HTR-8/SVneo (cell line): Measurements from ENCODE around the gene USPL1.
"Not testable (repeated sequence)": the region's sequence is repeated elsewhere in the genome, so short reads cannot be mapped to it uniquely, and the experiment has no call there.

Source experiments
- DNase-seq: peaks from one replicate; pipeline ENCODE4 v3.0.0; 2011; ENCODE audit warnings: low spot score, mixed read lengths; ENCODE audit not compliant: insufficient read length
- FAIRE-seq: peaks from 2 replicates; lab custom pipeline; 2011; peaks lifted over from hg19 to GRCh38; lab: Jason Lieb, UNC

USPL1 gene

GRCh38 chr13:30617315-30618185 is at the start of gene USPL1:
Gene USPL1 (plus strand): TSS chr13:30617920. CDS start chr13:30621141, 3,221 bp downstream.
- DNase-seq (peak; percentile 83), FAIRE-seq (peak; percentile 97)

DNA sequence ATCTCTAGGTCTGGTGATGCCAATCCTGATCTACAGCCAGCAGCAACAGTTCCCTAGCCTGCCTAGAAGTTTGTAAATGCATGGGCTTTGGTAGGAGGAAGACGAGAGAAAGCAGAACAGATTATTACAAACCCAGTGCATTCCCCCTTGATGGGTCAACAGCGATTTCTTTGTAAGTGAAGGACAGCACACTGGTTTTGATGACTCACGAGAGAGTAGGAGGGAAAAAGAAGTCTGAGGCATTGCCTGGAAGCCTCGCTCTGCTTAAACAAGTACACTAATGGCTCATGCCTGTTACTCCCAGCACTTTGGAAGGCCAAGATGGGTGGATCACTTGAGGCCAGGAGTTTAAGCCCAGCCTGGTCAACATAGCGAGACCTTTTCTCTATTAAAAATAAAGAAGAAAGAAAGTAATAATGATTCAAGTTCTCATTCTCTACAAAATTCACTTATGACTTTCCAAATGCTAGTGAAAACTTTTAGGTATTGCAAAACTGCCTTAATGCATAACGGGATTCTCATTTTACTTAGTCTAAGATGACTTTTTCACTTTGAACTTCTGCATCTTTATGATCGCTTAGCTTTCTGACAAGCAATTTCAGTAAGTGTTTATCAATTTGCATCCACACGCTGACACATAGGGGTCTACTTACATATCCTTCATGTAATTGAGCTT is 47.7 kb upstream of the USPL1 start:
- DNase-seq, result no peak

GRCh38 chr13:30570691-30571090 is 47.0 kb upstream of the USPL1 start:
- FAIRE-seq (no peak), DNase-seq (no peak)

More for the DNA sequence above, 47.7 kb upstream of the USPL1 start:
- FAIRE-seq, result no peak

DNA sequence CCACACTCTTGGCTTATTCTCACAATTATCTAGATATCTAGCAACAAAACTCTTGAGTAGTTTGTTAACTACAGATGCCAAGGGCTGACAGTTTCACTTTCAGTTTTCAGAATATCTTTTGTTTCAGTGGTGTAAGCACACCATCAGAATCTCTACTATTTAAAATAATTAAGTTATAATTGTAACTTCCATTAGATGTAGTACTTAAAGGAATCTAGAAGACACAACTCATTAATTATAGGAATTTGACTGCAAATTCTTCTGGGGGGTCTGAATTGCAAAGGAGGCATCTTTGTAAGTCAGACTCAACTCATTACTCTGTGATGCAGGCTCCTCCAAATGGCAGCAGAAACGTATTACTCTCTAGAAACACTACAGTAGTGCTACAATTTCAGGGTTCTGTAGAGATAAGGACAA is 44.9 kb upstream of the USPL1 start:
- FAIRE-seq (no peak), DNase-seq (no peak)

DNA sequence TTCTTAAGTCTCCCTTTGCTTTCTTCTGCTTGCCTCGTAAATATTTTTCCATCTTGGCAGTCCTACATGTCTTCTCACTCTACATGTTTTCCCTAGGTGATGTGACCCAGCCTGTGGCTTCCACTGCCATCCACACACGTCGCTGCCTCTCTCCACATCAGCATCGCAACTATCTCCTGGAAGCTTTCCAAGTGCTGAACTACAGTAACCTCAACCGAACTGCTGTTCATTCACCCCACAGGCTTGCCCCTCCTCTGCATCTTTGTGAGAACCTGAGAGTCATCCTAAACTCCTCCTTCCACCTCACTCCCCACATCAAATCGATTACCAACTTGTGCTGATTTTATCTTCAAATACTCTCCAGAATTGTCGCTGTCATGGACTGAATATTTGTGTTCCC is 41.2 kb upstream of the USPL1 start:
- DNase-seq (no peak), FAIRE-seq (no peak)

GRCh38 chr13:30577401-30577852 is 40.3 kb upstream of the USPL1 start:
- DNase-seq, result peak; percentile 57
- FAIRE-seq, result no peak

DNA sequence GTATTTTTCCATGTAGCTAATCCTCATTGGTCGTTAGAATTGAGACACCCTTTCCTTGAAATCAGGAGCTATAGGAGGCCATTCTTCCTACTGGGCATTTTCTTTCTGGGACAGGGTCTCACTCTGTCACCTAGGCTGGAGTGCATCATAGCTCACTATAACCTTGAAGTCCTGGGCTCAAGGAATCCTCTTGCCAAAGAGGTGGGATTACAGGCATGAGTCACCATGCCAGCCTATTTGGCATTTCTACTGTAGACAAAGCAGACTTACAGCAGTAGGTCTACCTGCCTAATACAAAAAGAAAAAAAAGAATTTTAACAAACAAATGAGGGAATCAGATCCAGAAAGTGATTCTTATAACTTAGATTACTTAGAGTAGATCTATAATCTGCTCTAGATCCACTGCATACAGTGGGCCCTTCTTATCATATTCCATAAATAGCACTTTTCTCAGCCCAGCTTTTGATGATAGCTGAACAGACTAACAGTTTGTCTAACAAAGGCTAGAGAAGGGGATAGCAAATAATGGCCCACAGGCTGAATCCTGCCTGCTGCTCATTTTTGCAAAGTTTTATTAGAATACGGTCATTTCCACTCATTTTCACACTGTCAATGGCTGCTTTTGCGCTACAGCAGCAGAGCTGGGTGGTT is 36.7 kb upstream of the USPL1 start:
- DNase-seq (no peak), FAIRE-seq (no peak)

GRCh38 chr13:30581582-30581981 is 36.1 kb upstream of the USPL1 start:
- no peak for DNase-seq

DNA sequence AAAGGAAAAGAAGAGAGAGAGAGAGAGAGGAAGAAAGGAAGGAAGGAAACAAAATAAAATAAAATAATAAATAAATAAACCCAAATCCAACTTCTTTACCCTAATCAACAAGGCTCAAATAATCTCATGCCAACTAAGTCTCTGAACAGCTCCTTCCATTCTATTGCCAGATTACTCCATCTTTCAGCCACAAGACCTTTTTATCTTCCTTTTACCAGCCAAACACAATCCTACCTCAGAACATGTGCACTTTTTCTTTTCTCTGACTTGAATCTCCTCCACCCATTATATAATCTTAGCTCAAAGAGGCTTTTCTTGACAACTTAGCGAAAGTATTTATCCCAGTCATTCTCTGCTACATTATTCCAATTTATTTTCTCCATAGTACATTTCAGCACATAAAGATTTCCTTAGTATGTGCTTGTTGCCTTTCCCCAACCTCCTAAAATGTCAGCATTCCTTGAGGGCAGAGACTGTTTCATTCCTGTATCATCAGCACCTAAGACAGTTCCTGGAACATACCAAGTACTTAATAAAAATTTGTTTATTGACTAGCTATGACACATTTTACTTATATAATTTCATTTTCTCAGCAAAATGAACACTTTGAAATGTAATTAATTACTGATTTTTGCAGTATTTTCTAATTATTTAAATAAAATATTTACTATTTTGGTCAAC is 33.5 kb upstream of the USPL1 start:
- DNase-seq (no peak), FAIRE-seq (no peak)

More at GRCh38 chr13:30581582-30581981, 36.1 kb upstream of the USPL1 start:
- FAIRE-seq, result no peak

GRCh38 chr13:30585748-30586262 is 31.9 kb upstream of the USPL1 start:
- FAIRE-seq, result no peak
- DNase-seq, result no peak

GRCh38 chr13:30587231-30587630 is 30.5 kb upstream of the USPL1 start:
- FAIRE-seq, result no peak
- DNase-seq, result no peak

DNA sequence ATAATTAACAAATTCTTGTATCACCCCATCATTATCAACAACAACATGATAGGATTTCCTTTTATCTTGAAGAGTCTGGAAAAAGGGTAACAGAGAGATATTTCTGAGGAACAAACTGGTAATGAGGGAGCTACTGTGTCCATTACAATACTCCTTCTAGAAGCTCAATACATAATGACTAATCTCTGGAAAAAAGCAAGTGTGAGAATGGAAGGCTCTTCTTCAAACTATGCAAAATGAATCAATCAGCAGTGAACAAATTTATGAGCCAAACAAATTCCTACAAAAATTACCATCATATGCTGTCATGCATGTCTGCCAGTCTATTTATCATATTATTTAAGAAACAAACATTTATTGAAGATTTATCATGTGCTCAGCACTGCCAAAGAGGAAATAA is 30.0 kb upstream of the USPL1 start:
- DNase-seq (no peak), FAIRE-seq (no peak)

DNA sequence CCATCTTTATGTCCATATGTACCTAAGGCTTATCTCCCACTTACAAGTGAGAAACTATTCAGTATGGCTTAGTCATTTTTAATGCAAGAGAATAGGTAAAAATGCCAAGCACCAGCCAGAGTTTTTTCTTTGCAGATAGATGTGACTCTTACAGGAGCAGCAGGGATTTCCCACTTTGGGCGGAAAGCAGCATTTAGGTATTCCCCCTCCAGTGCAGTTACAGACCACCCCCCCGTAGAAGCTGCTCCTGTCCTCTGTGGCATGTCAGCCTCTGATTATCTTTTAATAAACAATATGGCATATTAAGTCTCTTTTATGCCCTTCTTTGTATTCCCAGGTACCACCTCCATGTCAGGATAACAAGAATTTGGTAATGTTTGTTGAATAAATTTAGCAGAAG is 24.7 kb upstream of the USPL1 start:
- no peak for FAIRE-seq
- DNase-seq, result no peak

GRCh38 chr13:30600496-30600895 is 17.2 kb upstream of the USPL1 start:
- no peak for DNase-seq
- FAIRE-seq, result no peak

GRCh38 chr13:30601836-30602235 is 15.9 kb upstream of the USPL1 start:
- FAIRE-seq, result no peak
- no peak for DNase-seq

GRCh38 chr13:30605052-30605451 is 12.7 kb upstream of the USPL1 start:
- FAIRE-seq (no peak), DNase-seq (no peak)

DNA sequence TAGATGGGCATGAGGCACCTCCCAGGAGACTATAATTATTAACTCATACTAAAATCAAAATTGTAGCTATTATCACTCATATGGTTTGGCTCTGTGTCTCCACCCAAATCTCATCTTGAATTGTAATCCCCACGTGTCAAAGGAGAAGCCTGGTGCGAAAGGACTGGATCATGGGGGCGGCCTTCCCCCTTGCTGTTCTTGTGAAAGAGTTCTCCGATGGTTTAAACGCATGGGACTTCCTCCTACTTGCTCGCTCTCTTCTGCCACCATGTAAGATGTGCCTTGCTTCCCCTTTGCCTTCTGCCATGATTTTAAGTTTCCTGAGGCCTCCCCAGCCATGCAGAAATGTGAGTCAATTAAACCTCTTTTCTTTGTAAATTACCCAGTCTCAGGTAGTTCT is 10.5 kb upstream of the USPL1 start:
- not testable (repeated sequence) for FAIRE-seq, DNase-seq

DNA sequence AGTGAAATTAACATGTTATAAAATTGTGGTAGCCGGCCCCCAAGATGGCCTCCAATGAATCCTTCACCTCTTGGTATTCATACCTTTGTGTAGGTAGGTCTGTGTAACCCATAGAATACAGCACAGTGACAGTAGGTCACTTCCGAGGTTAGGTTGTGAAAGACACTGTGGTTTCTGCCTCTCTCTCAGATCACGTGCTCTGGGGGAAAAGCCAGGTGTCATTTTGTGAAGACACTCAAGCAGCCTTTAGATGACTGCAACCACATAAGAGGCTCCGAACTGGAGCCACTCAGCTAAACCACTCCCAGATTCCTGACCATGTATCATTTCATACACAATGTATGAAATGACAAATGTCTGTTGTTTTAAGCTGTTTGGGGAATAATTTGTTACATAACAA is 9.8 kb upstream of the USPL1 start:
- no peak for DNase-seq
- FAIRE-seq, result no peak

GRCh38 chr13:30608364-30608763 is 9.4 kb upstream of the USPL1 start:
- FAIRE-seq (no peak), DNase-seq (no peak)

DNA sequence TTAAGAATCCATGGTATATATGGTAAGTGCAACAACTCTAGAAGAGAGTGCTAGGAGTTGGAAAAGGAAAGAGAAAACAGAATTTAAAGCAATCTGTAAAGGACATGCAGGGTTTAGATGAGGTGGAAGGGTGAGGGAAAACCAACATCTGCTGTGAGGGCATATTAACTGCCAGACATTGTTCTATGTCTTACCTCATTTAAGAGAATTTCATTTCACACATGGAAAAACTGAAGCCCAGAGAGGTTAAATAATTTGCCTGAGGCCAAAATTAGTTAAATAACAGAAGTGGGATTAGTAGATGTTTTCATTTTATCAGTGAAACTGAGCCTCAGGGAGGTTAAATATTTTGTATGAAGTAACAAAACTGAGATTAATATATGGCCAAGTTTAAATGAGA is 7.4 kb upstream of the USPL1 start:
- FAIRE-seq, result no peak
- no peak for DNase-seq
